Neutrophil (primary cell): ENCODE measurements around the gene SPANXN1.
"Not testable (repeated sequence)": the region's sequence is repeated elsewhere in the genome, so short reads cannot be mapped to it uniquely, and the experiment has no call there.

Experiments
- H3K27ac ChIP-seq: fragments of 200-600 bp; sonication (generic); 2 replicates; pipeline ENCODE4 v1.5.1; 2016; ENCODE audit warnings: mild to moderate bottlenecking, moderate library complexity
- H3K27me3 ChIP-seq: fragments of 200-600 bp; sonication (generic); 2 replicates; pipeline ENCODE4 v1.6.0; 2016; ENCODE audit warnings: mild to moderate bottlenecking
- H3K36me3 ChIP-seq: fragments of 200-600 bp; sonication (generic); 2 replicates; pipeline ENCODE4 v1.5.1; 2017
- H3K4me1 ChIP-seq, 2 experiments: fragments of 200-600 bp in 1 of 2; sonication (generic) in 1 of 2; 1 replicate in 1 of 2; 2 replicates in 1 of 2; pipeline versions ENCODE4 v1.5.1 to v1.6.1; 2013 to 2016; ENCODE audit warnings: low read depth in 1 of 2, low read length in 1 of 2, mild to moderate bottlenecking in 1 of 2, moderate library complexity in 1 of 2; ENCODE audit not compliant: control insufficient read depth in 1 of 2, insufficient read depth in 1 of 2
- H3K4me3 ChIP-seq, 2 experiments: fragments of 200-600 bp in 1 of 2; sonication (generic) in 1 of 2; 1 replicate in 1 of 2; 2 replicates in 1 of 2; pipeline ENCODE4 v1.5.1; 2013 to 2016; ENCODE audit warnings: low read depth in 1 of 2, low read length in 1 of 2, mild to moderate bottlenecking in 1 of 2, moderate library complexity in 1 of 2
- H3K9me3 ChIP-seq: fragments of 200-600 bp; sonication (generic); 2 replicates; pipeline ENCODE4 v1.5.1; 2016
- TF ChIP-seq, protein P1 (sequence below): fragments of 200-600 bp; sonication (generic); IDR thresholded peaks from 2 replicates; pipeline ENCODE4 v1.5.1; 2016; ENCODE audit warnings: antibody characterized with exemption

SPANXN1 gene, protein sequence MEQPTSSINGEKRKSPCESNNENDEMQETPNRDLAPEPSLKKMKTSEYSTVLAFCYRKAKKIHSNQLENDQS

DNA sequence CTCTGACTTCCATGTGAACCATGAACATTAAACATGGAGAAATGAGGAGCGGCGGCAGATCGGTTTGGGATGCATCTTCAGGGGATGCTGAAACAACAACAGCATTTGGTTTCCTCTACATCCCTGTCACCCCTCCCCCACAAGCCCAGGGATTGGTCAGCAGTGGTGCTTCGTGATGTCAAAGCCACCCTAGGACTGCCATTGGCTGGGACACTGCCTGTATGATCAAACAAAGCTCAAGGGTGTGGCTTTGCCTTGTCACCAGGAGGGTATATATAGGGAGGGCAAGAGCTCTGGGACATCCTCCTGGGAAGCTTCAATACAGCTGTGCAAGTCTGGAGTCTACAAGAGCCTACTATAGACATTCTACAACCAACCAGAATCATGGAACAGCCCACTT is at the start of gene SPANXN1:
TSS of gene SPANXN1 (plus strand) at position 301 of the 400 bp plus-strand sequence. CDS start at position 385, 84 bp downstream.
- not testable (repeated sequence) for H3K9me3 ChIP-seq, H3K4me3 ChIP-seq, H3K27ac ChIP-seq, H3K27me3 ChIP-seq, H3K4me1 ChIP-seq, H3K36me3 ChIP-seq

DNA sequence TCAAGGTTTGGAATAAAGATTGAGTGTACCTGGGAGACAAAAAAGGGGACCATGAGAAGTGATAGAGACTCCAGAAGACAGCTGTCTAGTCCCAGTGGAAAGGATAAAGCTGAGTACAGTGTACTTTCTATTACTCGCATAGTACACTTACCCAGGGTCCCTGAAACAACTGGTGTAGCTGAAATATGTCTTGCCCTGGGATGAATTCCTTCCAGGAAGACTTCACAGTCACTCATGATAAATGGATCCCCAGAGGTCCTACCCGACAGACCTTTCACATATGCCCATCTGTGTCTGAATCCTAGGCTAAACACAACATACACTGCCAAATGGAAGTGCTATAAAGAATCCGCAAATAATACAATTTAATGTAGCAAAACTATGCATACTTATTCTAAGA is 48.2 kb upstream of the SPANXN1 start:
- no peaks in the 10 kb centered on the region for H3K4me1 ChIP-seq
- H3K36me3 ChIP-seq = no peaks in the 10 kb centered on the region
- H3K4me3 ChIP-seq = no peak overlapping the region
- no peaks in the 10 kb centered on the region for H3K27me3 ChIP-seq
- no peaks in the 10 kb centered on the region for H3K9me3 ChIP-seq
- no peak overlapping the region for H3K27ac ChIP-seq
- TF ChIP-seq, protein P1, sequence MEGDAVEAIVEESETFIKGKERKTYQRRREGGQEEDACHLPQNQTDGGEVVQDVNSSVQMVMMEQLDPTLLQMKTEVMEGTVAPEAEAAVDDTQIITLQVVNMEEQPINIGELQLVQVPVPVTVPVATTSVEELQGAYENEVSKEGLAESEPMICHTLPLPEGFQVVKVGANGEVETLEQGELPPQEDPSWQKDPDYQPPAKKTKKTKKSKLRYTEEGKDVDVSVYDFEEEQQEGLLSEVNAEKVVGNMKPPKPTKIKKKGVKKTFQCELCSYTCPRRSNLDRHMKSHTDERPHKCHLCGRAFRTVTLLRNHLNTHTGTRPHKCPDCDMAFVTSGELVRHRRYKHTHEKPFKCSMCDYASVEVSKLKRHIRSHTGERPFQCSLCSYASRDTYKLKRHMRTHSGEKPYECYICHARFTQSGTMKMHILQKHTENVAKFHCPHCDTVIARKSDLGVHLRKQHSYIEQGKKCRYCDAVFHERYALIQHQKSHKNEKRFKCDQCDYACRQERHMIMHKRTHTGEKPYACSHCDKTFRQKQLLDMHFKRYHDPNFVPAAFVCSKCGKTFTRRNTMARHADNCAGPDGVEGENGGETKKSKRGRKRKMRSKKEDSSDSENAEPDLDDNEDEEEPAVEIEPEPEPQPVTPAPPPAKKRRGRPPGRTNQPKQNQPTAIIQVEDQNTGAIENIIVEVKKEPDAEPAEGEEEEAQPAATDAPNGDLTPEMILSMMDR = no peak

DNA sequence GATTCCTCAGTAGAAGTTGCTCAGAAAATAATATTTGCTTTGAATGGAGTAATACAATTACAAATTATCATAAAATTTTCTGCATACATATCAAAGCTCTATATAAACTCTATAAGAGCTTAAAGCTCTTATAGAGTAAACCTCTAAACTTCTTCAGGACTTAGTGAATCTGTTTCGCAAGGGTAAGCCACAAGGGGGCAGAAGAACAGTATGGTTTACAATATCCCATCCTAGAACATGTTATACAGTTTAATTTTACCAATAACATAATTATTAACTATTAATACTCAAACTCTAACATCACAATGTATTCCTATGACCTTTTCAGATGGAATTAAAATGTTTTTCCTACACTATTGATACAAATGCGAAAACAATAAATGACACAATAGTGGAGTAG is 33.8 kb upstream of the SPANXN1 start:
- no peaks in the 10 kb centered on the region for H3K4me1 ChIP-seq
- H3K27ac ChIP-seq = no peak overlapping the region
- H3K27me3 ChIP-seq = no peaks in the 10 kb centered on the region
- no peaks in the 10 kb centered on the region for H3K9me3 ChIP-seq
- H3K4me3 ChIP-seq = no peak overlapping the region
- TF ChIP-seq, protein P1 = no peak
- H3K36me3 ChIP-seq = no peaks in the 10 kb centered on the region

DNA sequence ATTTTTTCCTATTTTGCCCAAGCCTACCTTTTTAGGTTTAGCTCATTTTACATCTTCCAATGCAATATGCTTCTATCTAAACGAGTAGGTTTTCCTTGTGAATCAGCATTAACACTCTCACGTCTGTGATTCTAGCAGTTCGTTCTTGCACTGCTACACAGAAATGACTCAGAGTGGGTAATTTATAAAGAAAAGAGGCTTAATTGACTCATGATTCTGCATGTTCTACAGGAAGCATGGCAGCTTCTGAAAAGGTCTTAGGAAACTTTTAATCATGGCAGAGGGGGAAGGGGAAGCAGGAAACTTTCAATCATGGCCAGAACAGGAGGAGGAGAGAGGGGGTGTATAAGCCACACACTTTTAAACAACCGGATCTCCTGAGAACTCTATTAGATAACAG is 44.9 kb downstream of the SPANXN1 start:
- Histone ChIP-seq H3K4me3 (no peak overlapping the region), H3K36me3 (no peaks in the 10 kb centered on the region), H3K9me3 (no peaks in the 10 kb centered on the region), H3K27me3 (no peaks in the 10 kb centered on the region), H3K4me1 (no peaks in the 10 kb centered on the region), H3K27ac (no peak overlapping the region)
- TF ChIP-seq, protein P1 = no peak
